Measurements from ENCODE around the gene EIF1AD.
"Not testable (repeated sequence)": the region's sequence is repeated elsewhere in the genome, so short reads cannot be mapped to it uniquely, and the experiment has no call there.

The EIF1AD gene

DNA sequence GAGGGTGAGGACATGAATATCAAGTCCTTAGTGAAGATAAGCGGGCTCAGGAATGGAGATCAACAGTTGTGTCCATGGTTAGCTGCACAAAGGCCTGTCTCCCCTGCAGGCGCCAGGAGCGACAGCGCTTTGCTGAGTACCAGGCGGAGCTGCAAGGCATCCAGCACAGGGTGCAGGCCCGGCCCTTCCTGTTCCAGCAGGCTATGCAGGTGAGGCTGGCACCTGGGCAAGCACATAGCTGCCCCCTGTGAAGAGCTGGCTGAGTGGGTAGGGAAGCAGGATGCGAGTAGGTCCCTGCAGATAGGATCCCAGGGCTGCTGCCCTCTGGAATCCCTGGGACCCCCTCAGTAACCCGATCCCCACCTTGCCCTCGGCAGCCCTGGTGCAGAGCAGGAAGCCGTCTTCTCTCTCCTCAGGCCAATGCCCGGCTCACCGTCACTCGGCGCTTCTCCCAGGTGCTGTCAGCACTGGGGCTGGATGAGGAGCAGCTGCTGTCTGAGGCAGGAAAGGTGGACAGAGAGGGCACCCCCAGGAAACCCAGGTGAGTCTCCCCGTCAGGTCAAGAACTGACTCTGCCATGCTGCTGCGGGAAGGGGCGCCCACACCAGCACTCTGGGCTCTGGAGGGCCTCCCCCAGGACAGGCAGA, 43.1 kb downstream of the EIF1AD start:
- ATAC-seq (replicated peaks) (no peak), DNase-seq (no peak)
- Mint-ChIP-seq H3K4me1 (peaks cover 35 to 42% of the 10 kb centered on the region in 2 donors), H3K27ac (no peak overlapping the region), H3K36me3 (peaks cover 8 to 15% of the 10 kb centered on the region in 2 donors), H3K9me3 (no peaks in the 10 kb centered on the region), H3K27me3 (no peaks in the 10 kb centered on the region), H3K4me3 (no peak overlapping the region)

DNA sequence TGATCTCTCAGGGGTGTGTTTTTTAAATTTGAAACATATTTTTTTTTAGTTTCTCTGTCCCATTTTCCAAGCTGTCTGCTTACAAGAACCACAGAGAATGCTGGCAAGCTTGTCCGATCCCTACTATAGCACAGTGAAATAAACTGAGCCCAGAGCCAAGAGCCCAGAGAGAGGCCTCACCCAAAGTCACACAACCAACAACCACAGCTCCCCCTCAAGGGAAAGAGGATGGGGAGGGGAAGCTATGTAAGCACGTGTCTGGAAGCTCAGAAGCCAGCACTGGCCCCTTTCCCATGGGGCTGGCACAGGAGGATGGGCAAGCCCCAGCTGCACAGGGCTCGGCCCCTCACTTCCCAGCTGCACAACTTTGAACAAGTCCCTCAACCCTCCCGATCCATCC, 43.7 kb downstream of the EIF1AD start:
- no peak overlapping the region for H3K4me3 Mint-ChIP-seq
- H3K4me1 Mint-ChIP-seq: peaks cover 33 to 36% of the 10 kb centered on the region in 2 donors
- no peak for DNase-seq

DNA sequence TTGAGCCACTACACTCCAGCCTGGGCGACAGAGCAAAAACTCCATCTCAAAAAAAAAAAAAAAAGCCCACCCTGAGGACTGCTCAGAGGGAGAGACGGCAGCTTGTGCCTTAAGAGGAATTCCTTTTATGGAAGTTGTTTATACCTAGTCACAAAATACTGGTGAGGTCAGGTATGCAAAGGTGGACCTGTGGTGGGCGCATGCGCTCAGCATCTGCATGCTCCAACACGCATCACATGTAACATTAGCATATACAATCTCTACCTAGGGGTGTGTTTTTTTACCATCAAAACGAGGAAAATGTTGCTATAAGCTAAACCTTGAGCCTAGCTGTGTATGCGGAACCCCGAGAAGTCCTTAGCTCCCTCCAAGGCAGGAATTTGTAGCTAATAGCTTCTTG, 47.2 kb downstream of the EIF1AD start:
- peaks cover 15 to 23% of the 10 kb centered on the region in 2 donors for H3K4me1 Mint-ChIP-seq
- no peaks in the 10 kb centered on the region for H3K27me3 Mint-ChIP-seq
- H3K36me3 Mint-ChIP-seq: no peaks in the 10 kb centered on the region
- H3K9me3 Mint-ChIP-seq: no peaks in the 10 kb centered on the region
- H3K27ac Mint-ChIP-seq: no peak overlapping the region
- no peak overlapping the region for H3K4me3 Mint-ChIP-seq
- ATAC-seq (replicated peaks) (no peak), DNase-seq (no peak)

More for the DNA sequence above, 43.7 kb downstream of the EIF1AD start:
- no peaks in the 10 kb centered on the region for H3K27me3 Mint-ChIP-seq
- H3K27ac Mint-ChIP-seq: peak overlapping the region; percentile 37
- no peaks in the 10 kb centered on the region for H3K9me3 Mint-ChIP-seq
- peaks cover 6 to 15% of the 10 kb centered on the region in 2 donors for H3K36me3 Mint-ChIP-seq
- ATAC-seq (replicated peaks): no peak

DNA sequence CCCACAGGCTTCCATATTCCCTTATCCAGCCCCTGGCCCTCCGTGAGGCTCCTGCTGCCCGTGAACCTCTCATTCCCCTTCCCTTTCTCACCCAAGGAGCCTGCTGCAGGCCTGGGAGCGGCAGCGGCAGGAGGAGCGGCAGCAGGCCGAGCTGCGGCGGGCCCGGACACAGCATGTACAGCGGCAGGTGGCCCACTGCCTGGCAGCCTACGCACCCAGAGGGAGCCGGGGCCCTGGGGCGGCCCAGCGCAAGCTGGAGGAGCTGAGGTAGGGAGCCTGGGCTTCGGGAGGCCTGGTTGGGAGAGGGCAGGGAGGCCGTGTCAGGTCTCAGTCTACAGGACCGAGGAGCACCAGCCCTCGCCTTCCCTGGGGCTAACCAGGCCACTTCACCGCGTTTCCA, 48.5 kb downstream of the EIF1AD start:
- ATAC-seq (replicated peaks) (no peak), DNase-seq (no peak)
- Mint-ChIP-seq H3K27ac (no peak overlapping the region), H3K27me3 (peaks cover 0 to under 1% of the 10 kb centered on the region in 2 donors), H3K9me3 (no peaks in the 10 kb centered on the region), H3K4me1 (peaks cover 15 to 22% of the 10 kb centered on the region in 2 donors), H3K4me3 (no peak overlapping the region), H3K36me3 (no peaks in the 10 kb centered on the region)

DNA sequence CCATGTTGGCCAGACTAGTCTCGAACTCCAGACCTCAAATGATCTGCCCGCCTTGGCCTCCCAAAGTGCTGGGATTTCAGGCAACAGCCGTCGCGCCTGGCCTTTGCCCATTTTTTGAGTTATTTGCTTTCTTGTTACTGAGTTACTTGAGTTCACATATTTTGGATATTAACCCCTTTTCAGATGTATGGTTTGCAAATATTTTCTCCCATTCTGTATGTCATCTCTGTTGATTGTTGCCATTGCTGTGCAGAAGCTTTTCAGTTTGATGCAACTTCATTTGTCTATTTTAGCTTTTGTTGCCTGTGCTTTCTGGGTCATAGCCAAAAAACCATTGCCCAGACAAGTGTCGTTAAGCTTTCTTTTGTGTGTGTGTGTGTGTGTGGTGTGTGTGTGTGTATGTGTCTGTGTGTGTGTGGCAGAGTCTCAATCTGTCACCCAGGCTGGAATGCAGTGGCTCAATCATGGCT, 49.9 kb downstream of the EIF1AD start:
- no peak for ATAC-seq (replicated peaks)
- H3K4me1 Mint-ChIP-seq: peaks cover 6 to 9% of the 10 kb centered on the region in 2 donors
- no peak overlapping the region for H3K27ac Mint-ChIP-seq
- no peaks in the 10 kb centered on the region for H3K36me3 Mint-ChIP-seq
- no peak overlapping the region for H3K4me3 Mint-ChIP-seq
- no peak for DNase-seq
- H3K9me3 Mint-ChIP-seq: no peaks in the 10 kb centered on the region
- peaks cover 5 to 12% of the 10 kb centered on the region in 2 donors for H3K27me3 Mint-ChIP-seq

DNA sequence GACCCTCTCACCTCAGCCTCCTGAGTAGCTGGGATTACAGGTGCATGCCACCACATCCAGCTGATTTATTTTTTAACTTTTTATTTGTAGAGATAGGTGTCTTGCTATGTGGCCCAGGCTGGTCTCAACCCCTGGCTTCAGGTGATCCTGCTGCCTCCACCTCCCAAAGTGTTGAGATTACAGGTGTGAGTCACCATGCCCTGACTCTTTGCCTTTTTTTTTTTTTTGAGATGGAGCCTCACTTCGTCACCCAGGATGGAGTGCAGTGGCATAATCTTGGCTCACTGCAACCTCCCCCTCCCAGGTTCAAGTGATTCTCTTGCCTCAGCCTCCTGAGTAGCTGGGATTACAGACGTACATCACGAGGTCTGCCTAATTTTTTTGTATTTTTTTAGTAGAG, 50.3 kb downstream of the EIF1AD start:
- not testable (repeated sequence) for H3K4me1 Mint-ChIP-seq; DNase-seq; H3K9me3 Mint-ChIP-seq; ATAC-seq (replicated peaks); H3K36me3 Mint-ChIP-seq; H3K4me3 Mint-ChIP-seq; H3K27ac Mint-ChIP-seq
- H3K27me3 Mint-ChIP-seq: peaks cover 5 to 13% of the 10 kb centered on the region in 2 donors

DNA sequence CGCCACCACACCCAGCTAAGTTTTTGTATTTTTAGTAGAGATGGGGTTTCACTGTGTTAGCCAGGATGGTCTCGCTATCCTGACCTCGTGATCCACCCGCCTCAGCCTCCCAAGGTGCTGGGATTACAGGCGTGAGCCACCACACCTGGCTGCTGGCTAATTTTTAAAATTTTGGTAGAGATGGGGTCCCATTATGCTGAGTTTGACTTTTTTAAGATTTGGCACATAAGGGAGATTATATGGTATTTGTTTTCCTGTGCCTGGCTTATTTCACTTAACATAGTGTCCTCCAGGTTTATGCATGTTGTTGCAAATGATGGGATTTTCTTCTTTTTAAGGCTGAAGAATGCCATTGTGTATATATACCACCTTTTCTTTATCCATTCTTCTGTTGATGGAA, 51.2 kb downstream of the EIF1AD start:
- H3K4me3 Mint-ChIP-seq; H3K27ac Mint-ChIP-seq; ATAC-seq (replicated peaks): not testable (repeated sequence)

DNA sequence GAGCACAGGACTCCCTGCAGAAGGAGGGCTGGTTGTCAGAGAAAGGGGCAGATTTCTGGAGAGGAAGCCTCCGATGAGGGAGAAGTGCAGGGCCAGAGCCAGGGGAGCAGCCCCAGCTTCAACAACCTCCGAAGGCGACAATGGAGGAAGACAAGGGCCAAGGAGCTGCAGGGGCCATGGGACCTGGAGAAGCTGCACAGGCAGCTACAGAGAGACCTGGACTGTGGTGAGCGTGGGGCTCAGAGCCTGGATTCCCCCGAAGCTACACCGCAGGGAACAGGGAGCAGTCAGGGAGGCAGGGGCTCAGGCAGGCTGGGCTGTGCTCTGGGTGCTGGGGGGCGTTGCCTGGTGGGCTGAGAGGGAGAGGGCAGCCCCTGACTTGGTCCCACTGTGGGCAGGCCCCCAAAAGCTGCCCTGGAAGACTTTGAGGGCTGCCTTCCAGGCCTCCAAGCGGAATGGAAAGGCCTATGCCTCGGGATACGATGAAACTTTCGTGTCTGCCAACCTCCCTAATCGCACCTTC, 54.3 kb downstream of the EIF1AD start:
- DNase-seq (no peak), ATAC-seq (replicated peaks) (no peak)
- H3K27ac Mint-ChIP-seq: no peak overlapping the region
- H3K4me3 Mint-ChIP-seq: no peak overlapping the region
- H3K9me3 Mint-ChIP-seq: no peaks in the 10 kb centered on the region
- no peaks in the 10 kb centered on the region for H3K36me3 Mint-ChIP-seq
- peaks cover 5 to 13% of the 10 kb centered on the region in 2 donors for H3K27me3 Mint-ChIP-seq
- H3K4me1 Mint-ChIP-seq: no peaks in the 10 kb centered on the region

More for the DNA sequence above, 51.2 kb downstream of the EIF1AD start:
- not testable (repeated sequence) for H3K9me3 Mint-ChIP-seq, H3K4me1 Mint-ChIP-seq, DNase-seq, H3K36me3 Mint-ChIP-seq
- peaks cover 5 to 13% of the 10 kb centered on the region in 2 donors for H3K27me3 Mint-ChIP-seq

DNA sequence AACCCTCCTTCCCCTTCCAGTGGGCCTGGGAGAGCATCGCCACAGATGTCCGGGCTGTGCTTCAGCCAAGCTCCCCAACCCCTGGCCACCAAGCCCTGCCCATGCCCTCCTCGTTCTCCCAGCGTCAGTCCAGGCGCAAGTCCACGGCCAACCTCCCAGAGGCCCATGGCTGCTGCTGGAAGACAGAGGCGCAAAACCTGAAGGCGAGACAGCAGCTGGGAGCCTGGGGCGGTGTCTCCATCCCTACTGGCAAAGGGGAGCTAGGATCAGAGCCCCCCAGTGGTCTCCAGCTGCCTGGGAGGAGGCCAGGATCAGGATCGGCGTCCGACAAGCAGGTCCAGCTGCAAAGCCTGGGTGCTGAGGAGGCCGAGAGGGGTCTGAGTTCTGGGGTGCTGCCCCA, 54.8 kb downstream of the EIF1AD start:
- no peak overlapping the region for H3K4me3 Mint-ChIP-seq
- peaks cover 5 to 13% of the 10 kb centered on the region in 2 donors for H3K27me3 Mint-ChIP-seq

DNA sequence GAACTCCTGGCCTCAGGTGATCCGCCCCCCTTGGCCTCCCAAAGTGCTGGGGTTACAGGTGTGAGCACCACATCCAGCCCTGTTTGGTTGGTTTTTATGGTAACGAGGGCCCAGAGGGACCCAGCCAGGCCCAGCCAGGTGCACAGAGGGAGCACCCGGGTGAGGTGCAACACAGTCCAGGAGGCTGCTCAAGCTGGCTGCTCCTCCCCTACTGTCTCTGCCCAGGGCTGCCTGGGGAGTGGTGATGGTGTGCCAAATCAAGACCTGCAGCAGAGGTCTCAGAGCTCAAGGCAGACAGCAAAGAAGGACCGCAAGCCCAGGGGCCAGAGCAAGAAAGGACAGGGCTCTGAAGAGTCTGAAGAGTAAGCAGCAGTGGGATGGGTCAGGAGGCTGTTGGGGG, 55.3 kb downstream of the EIF1AD start:
- Mint-ChIP-seq H3K9me3 (no peaks in the 10 kb centered on the region), H3K4me1 (peaks cover under 1 to 2% of the 10 kb centered on the region in 2 donors), H3K36me3 (no peaks in the 10 kb centered on the region), H3K27ac (no peak overlapping the region), H3K4me3 (no peak overlapping the region), H3K27me3 (peaks cover 5 to 13% of the 10 kb centered on the region in 2 donors)
- no peak for DNase-seq
- no peak for ATAC-seq (replicated peaks)

More for the DNA sequence above, 54.8 kb downstream of the EIF1AD start:
- Mint-ChIP-seq H3K36me3 (no peaks in the 10 kb centered on the region), H3K9me3 (no peaks in the 10 kb centered on the region), H3K27ac (no peak overlapping the region), H3K4me1 (no peaks in the 10 kb centered on the region)
- ATAC-seq (replicated peaks): no peak
- no peak for DNase-seq

Data from stimulated activated naive B cell treated with anti-CD40 and anti-IgM and Interleukin-4, amounts not matched to agents 10 μg/mL and 1 μg/mL and 100 μg/mL, for 72 hours (primary cell).